ACHN (cell line): ENCODE data around the gene SGCD.

Source experiments
- DNase-seq: peaks from one replicate; pipeline ENCODE4 v3.0.0-alpha.2; 2015
- in situ Hi-C: cut with HindIII; loops from 2 replicates; pipeline ENCODE4 v1.10.0; 2017; ENCODE audit warnings: low sequenced_read_pairs, low pct_ligation_motif_present, low pct_unique_long_range_greater_than_20kb

Gene SGCD

GRCh38 chr5:156354571-156354970 lies 27.6 kb downstream of the SGCD start:
- in situ Hi-C loops = no loop called here
- DNase-seq = no peak

GRCh38 chr5:156356238-156356637 lies 29.3 kb downstream of the SGCD start:
- in situ Hi-C loops = no loop called here
- DNase-seq = no peak

- DNase-seq = no peak
- in situ Hi-C loops = no loop called here
Observed at GRCh38 chr5:156359476-156359875, 32.5 kb downstream of the SGCD start.

- in situ Hi-C loops = no loop called here
- DNase-seq = no peak
Observed at GRCh38 chr5:156361436-156362109, 34.6 kb downstream of the SGCD start.

GRCh38 chr5:156363861-156364260 lies 36.9 kb downstream of the SGCD start:
- in situ Hi-C loops = no loop called here
- DNase-seq = no peak

- no peak for DNase-seq
- in situ Hi-C loops = no loop called here
Observed at GRCh38 chr5:156366521-156366920, 39.6 kb downstream of the SGCD start.

- no peak for DNase-seq
- in situ Hi-C loops = no loop called here
Observed at GRCh38 chr5:156367597-156367996, 40.6 kb downstream of the SGCD start.

GRCh38 chr5:156375895-156376495 lies 49.0 kb downstream of the SGCD start:
- in situ Hi-C loops = no loop called here
- no peak for DNase-seq

- DNase-seq = no peak
- in situ Hi-C loops = no loop called here
Observed at GRCh38 chr5:156376751-156377150, 49.8 kb downstream of the SGCD start.

GRCh38 chr5:156378159-156378558 lies 51.2 kb downstream of the SGCD start:
- in situ Hi-C loops = no loop called here

GRCh38 chr5:156379206-156379605 lies 52.2 kb downstream of the SGCD start:
- in situ Hi-C loops = no loop called here

More at GRCh38 chr5:156378159-156378558, 51.2 kb downstream of the SGCD start:
- no peak for DNase-seq

GRCh38 chr5:156380848-156381247 lies 53.9 kb downstream of the SGCD start:
- in situ Hi-C loops = no loop called here
- DNase-seq = no peak

More at GRCh38 chr5:156379206-156379605, 52.2 kb downstream of the SGCD start:
- no peak for DNase-seq

- no peak for DNase-seq
- in situ Hi-C loops = no loop called here
Observed at GRCh38 chr5:156383510-156384265, 56.7 kb downstream of the SGCD start.

- DNase-seq = no peak
- in situ Hi-C loops = no loop called here
Observed at GRCh38 chr5:156385416-156385815, 58.5 kb downstream of the SGCD start.

- in situ Hi-C loops = no loop called here
Observed at GRCh38 chr5:156386976-156387375, 60.0 kb downstream of the SGCD start.

GRCh38 chr5:156387391-156387790 lies 60.4 kb downstream of the SGCD start:
- DNase-seq = no peak
- in situ Hi-C loops = no loop called here

More at GRCh38 chr5:156386976-156387375, 60.0 kb downstream of the SGCD start:
- DNase-seq = no peak

GRCh38 chr5:156388233-156388632 lies 61.3 kb downstream of the SGCD start:
- in situ Hi-C loops = no loop called here
- no peak for DNase-seq

- DNase-seq = no peak
- in situ Hi-C loops = no loop called here
Observed at GRCh38 chr5:156391139-156391538, 64.2 kb downstream of the SGCD start.

GRCh38 chr5:156393980-156394379 lies 67.0 kb downstream of the SGCD start:
- no peak for DNase-seq

More at GRCh38 chr5:156393980-156394379, 67.0 kb downstream of the SGCD start:
- in situ Hi-C loops = no loop called here
